T-helper 9 cell (primary cell): ENCODE results near the gene PPM1M.
"Not testable (repeated sequence)": the region's sequence is repeated elsewhere in the genome, so short reads cannot be mapped to it uniquely, and the experiment has no call there.

Experiments used
- DNase-seq: peaks from one replicate; pipeline ENCODE4 v3.0.0-alpha.2; 2020

PPM1M gene

GRCh38 chr3:52278510-52279069 is 33.0 kb downstream of the PPM1M start, which contains the start of gene WDR82:
Gene WDR82, minus strand, starts transcription at chr3:52278649. Its CDS starts 288 bp downstream, at chr3:52278361.
- DNase-seq: peak; percentile 99

- no peak for DNase-seq
Observed at GRCh38 chr3:52279596-52279995, 34.0 kb downstream of the PPM1M start.

DNA sequence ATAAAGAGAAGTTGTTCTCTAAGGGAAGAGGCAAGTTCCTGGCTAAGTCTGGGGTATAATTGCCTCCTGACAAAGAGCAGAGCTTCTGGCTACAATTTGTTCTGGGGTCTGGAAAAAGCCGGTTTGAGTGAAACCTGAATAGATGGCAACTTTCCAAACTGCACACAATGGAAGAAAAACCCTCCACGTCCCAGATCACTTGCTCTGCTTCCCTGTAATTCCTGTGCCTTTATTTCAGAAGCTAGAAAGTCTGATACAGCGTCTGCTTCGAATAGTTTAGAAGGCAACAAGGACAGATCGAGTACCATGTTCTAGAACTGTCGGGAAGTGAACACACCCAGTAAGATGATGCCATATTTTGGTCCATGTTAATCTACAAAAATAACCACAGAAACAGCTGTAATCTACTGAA is 34.5 kb downstream of the PPM1M start:
- no peak for DNase-seq

DNA sequence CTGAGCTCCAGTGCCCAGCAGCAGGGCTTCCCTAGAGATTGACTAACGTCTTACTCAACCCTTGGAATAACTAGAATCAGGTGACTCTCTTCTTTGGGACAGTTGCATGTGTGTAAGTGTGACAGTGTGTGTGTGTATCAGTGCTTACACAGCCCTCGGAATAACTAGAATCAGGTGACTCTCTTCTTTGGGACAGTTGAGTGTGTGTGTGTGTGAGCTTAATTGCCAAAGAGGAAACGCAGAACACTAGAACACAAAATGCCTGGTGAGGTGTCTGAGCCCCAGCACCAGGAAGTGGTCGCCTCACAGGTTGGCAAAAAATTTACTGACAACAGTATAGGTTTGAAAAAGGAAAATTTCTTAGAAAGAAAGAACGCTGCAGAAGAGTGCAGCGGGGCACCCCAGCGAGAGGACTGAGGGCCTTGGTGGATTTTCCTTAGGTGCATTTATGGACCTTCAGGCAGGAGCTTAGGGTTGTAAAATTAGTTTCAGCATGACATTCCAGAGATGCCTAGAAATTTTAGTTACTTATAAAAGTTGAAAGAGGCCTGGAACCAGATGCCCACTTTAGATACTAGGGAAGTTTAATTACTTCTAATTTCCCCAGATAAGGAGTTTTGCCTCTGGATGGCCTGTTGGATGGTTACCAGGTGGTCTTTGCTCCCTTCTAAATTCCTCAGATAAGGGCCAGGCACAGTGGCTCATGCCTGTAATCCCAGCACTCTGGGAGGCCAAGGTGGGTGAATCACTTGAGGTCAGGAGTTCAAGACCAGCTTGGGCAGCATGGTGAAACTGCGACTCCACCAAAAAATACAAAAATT is 36.6 kb downstream of the PPM1M start:
- peak; percentile 24 for DNase-seq

GRCh38 chr3:52283306-52283705 is 37.7 kb downstream of the PPM1M start:
- DNase-seq: no peak

DNA sequence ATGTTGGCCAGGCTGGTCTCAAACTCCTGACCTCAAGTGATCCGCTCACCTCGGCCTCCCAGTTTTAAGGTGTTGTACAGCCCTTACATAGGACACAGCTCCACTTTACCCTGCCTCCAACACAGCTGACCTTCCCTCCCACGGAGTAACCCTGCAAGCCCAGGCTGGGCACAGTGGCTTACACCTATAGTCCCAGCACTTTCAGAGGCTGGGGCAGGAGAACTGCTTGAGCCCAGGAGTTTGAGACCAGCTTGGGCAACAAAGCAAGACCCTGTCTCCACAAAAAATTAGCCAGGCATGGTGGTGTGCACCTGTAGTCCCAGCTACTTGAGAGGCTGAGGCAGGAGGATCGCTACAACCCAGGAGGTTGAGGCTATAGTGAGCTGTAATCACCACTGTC is 38.5 kb downstream of the PPM1M start:
- not testable (repeated sequence) for DNase-seq

DNA sequence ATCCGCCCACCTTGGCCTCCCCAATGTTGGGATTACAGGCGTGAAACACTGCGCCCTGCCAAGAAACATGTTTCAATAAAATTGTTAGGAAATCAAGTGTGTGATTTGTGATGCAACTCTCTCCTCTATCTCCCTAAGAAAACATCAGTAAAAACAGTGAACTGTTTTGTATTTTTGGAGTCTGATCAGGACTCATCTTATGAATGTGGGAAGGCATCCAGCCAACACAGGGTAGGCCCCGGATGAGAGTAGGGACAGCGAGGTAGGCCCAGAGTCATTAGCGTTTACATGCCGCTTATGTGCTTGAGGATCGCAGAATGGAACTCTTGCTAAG is 41.2 kb downstream of the PPM1M start:
- DNase-seq: no peak

GRCh38 chr3:52288674-52289073 is 43.1 kb downstream of the PPM1M start:
- DNase-seq: no peak

DNA sequence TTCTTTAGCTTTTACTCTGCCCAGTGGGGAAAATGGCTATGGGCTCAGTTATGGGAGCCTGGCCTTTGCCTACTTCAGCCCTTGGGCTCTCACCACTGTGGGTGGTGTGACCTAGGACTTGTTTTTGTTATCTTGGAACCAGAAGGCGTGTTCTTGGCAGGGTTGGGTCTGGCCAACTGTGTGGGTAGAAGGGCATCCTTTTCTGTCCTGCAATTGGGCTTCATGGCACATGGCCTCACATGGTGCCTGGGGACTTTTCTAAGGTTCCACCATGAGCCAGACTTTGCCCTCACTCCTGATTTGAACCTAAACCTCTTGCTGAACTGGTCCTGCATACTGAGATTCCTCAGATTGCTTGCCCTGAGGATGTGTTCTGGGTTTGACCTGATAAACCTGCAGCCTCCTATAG is 43.8 kb downstream of the PPM1M start:
- DNase-seq: no peak

DNA sequence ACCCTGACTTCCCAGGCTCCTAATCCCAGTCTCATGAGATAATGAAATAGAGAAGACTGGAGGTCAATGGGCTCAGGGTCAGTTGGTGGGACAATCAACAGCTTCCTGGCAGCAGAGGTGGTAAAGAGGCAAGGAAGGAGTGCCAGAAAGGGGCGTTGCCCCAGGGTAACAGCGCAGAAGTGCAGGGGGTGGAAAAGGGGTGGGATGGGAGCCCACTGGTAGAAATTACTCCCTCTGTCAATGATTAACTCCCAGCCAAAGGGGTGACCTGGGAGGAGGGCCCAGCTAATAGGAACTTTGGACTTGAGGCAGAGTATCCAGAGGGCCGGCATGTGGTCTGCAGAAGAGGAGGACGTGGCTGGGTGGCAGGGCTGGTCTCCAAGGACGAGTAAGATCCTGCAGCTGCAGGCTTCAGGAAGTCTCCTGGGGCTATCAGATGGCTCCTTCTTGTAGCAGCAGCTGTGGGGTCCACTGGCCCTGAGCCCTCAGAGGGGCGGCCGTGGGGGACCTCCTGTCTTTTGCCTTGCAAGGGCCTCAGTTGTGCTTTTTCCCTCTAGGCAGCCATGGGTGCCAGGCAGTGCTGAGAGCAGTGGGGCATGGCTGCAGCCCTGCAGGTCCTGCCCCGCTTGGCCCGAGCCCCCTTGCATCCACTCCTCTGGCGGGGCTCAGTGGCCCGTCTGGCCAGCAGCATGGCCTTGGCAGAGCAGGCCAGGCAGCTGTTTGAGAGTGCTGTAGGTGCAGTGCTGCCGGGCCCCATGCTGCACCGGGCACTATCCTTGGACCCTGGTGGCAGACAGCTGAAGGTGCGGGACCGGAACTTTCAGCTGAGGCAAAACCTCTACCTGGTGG is 44.4 kb downstream of the PPM1M start:
- no peak for DNase-seq

- DNase-seq: no peak
Observed at GRCh38 chr3:52290596-52291507, 45.3 kb downstream of the PPM1M start.

GRCh38 chr3:52291508-52292181 is 46.1 kb downstream of the PPM1M start:
- DNase-seq: no peak

DNA sequence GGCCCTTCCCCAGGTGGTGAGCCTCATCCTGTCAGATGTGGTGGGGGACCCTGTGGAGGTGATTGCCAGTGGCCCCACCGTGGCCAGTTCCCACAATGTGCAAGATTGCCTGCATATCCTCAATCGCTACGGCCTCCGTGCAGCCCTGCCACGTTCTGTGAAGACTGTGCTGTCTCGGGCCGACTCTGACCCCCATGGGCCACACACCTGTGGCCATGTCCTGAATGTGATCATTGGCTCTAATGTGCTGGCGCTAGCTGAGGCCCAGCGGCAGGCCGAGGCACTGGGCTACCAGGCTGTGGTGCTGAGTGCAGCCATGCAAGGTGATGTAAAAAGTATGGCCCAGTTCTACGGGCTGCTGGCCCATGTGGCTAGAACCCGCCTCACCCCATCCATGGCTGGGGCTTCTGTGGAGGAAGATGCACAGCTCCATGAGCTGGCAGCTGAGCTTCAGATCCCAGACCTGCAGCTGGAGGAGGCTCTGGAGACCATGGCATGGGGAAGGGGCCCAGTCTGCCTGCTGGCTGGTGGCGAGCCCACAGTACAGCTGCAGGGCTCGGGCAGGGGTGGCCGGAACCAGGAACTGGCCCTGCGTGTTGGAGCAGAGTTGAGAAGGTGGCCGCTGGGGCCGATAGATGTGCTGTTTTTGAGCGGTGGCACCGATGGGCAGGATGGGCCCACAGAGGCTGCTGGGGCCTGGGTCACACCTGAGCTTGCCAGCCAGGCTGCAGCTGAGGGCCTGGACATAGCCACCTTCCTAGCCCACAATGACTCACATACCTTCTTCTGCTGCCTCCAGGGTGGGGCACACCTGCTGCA is 46.9 kb downstream of the PPM1M start:
- no peak for DNase-seq

DNA sequence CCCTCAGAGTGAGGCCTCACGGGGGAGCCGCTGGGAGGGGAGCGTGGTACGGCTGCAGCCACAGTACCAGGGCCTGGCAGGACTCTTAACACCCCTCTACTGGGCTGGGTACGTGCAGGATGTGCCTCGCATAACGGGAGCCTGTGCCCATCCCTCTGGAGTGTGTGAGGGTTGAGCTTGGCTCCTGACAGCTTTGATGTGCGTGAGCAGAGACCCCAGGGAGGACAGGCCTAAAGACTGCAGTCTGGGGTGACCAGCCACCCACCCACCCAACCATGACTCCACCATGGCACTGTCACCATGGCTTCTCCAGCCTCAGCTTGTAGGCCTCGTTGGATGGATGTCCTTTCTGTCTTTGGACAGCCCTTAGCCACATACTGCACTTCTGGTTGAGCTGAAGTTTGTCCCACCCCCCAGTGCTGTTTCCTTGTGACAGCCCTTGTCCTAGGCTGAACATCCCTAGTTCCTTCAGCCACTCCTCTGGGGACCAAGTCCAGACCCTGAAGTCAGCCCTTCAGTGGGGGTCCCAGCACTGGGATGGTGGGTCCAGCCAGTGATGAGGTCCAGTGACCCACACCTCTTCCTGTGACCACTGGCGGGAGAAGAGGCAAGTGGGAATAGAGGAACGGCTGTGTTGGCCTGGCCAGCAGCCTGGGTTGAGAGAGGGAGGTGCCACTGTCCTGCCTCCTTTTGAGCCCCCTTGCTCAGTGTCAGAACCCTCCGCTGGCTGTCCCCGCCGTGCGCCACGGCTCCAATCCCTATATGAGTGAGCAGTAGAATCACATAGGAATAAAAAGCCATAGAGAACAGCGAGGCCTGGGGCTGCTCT is 48.1 kb downstream of the PPM1M start:
- DNase-seq: no peak

- DNase-seq: no peak
Observed at GRCh38 chr3:52294320-52295150, 49.0 kb downstream of the PPM1M start.

- DNase-seq: no peak
Observed at GRCh38 chr3:52295671-52296208, 50.2 kb downstream of the PPM1M start.

DNA sequence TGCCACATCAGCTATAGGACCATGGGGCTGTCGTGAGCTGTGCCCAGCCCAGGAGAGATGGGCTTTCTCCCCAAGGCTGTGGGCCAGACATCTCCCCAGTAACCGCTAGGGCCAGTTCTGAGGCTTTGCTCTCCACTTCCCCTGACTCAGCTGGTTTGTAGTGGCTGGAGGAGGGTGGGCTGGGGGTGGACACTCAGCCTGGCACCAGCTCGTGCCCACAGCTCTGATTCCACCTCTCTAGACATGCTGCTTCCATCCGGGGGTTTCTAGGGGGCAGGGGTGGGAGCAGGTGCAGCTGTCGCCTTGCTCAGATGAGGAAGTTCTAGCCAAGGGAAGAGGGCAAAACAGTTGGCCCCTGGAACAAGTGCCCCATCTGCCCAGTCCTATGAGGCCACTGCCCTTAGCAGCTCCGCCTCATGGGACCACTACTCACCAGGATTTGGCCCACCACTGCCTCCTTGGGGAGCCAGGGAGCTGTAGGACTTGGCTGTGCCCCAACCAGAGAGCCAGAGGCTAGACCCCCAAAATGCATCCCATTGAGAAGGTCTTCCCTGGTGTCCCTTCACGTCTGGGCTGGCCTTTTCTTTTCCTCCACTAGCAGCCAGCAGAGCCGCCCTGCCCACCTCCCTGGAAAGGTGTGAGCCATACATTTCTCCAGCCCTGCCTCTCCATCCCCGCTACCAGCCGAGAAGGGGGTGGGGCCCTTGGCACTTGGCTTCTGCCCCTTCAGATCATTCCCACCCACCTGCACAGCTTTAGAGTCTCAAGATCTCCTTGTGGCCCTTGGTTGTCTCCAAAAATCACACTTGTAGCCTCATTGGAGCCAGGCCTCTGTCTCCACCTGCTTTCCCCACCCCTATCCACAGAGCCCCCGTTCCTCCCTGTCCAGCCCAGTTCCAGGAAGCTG is 51.9 kb downstream of the PPM1M start:
- DNase-seq: no peak
